ENCODE data around the gene NFIX.

DNA sequence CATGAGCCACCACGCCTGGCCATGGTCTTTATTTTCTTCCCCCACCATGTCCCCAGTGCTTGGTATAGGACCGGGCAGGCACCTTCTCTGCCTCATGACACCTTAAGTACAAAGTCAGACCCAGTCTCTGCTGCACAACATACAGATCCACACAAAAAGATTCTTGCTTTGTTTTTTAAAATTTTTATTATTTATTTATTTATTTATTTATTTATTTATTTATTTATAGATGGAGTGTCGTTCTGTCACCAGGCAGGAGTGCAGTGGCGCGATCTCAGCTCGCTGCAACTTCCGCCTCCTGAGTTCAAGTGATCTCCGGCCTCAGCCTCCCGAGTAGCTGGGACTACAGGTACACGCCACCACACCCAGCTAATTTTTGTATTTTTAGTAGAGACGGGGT is 2.5 kb upstream of the NFIX start:
- TF ChIP-seq EP300 (IDR thresholded peaks at IDR 0.05), result no peak
- TF ChIP-seq, protein P1, sequence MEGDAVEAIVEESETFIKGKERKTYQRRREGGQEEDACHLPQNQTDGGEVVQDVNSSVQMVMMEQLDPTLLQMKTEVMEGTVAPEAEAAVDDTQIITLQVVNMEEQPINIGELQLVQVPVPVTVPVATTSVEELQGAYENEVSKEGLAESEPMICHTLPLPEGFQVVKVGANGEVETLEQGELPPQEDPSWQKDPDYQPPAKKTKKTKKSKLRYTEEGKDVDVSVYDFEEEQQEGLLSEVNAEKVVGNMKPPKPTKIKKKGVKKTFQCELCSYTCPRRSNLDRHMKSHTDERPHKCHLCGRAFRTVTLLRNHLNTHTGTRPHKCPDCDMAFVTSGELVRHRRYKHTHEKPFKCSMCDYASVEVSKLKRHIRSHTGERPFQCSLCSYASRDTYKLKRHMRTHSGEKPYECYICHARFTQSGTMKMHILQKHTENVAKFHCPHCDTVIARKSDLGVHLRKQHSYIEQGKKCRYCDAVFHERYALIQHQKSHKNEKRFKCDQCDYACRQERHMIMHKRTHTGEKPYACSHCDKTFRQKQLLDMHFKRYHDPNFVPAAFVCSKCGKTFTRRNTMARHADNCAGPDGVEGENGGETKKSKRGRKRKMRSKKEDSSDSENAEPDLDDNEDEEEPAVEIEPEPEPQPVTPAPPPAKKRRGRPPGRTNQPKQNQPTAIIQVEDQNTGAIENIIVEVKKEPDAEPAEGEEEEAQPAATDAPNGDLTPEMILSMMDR (IDR thresholded peaks at IDR 0.05), result no peak
